HEK293T (cell line): Measurements from ENCODE around the gene ZNF577.

ENCODE experiments used
- BHLHE40 ChIP-seq: fragments of 450-650 bp; IDR thresholded peaks from 2 replicates; pipeline ENCODE4 v1.6.1; 2016; ENCODE audit warnings: mild to moderate bottlenecking, moderate library complexity, borderline replicate concordance
- FOXA1 ChIP-seq: fragments of 450-650 bp; IDR thresholded peaks from 2 replicates; pipeline ENCODE4 v1.6.1; 2016; ENCODE audit warnings: mild to moderate bottlenecking
- FOXK2 ChIP-seq: fragments of 450-650 bp; IDR thresholded peaks from 2 replicates; pipeline ENCODE4 v1.6.1; 2016; ENCODE audit warnings: mild to moderate bottlenecking
- FOXM1 ChIP-seq: fragments of 450-650 bp; IDR thresholded peaks from 2 replicates; pipeline ENCODE4 v1.6.1; 2017; ENCODE audit warnings: mild to moderate bottlenecking, borderline replicate concordance
- HDGF ChIP-seq: fragments of 450-650 bp; IDR thresholded peaks from 2 replicates; pipeline ENCODE4 v1.6.1; 2017; ENCODE audit warnings: antibody characterized with exemption, borderline replicate concordance
- L3MBTL2 ChIP-seq: fragments of 450-650 bp; conservative IDR thresholded peaks from 2 replicates; pipeline ENCODE4 v1.6.1; 2016; ENCODE audit warnings: mild to moderate bottlenecking
- SUZ12 ChIP-seq: fragments of 450-650 bp; IDR thresholded peaks from 2 replicates; pipeline ENCODE4 v1.6.1; 2016; ENCODE audit warnings: mild to moderate bottlenecking
- TARDBP ChIP-seq: fragments of 450-650 bp; IDR thresholded peaks from 2 replicates; pipeline ENCODE4 v1.6.1; 2016
- ZNF384 ChIP-seq: fragments of 450-650 bp; IDR thresholded peaks from 2 replicates; pipeline ENCODE4 v1.6.1; 2016

- TF ChIP-seq HDGF (no peak), FOXA1 (no peak), SUZ12 (no peak), FOXM1 (no peak), TARDBP (no peak), FOXK2 (no peak), L3MBTL2 (no peak), ZNF384 (no peak), BHLHE40 (no peak)
Observed at GRCh38 chr19:51891193-51891747, 3.5 kb upstream of the ZNF577 start.
